ENCODE results near the gene STX2.

GRCh38 chr12:130799051-130799450 is 40.0 kb downstream of the STX2 start:
- TF ChIP-seq CTCF (IDR thresholded peaks at IDR 0.05 in 8 of 11, conservative IDR thresholded peaks at IDR 0.05 in 3 of 11) (no peak), POLR2A (IDR thresholded peaks at IDR 0.05) (no peak), POLR2AphosphoS5 (IDR thresholded peaks at IDR 0.05) (no peak)

All from spleen (tissue), 7 donors.